Glutamatergic neuron (in vitro differentiated cells): Measurements from ENCODE around the gene MEFV. TPM values are rescaled to one million over a fixed set of nuclear protein-coding genes. Genes with fewer than 3 reads are reported as not detected.

Experiments
- DNase-seq: peaks from one replicate; pipeline ENCODE4 v3.0.0; 2022
- H3K27ac Mint-ChIP-seq: one replicate; pipeline ENCODE4 v1.8.0; 2020; ENCODE audit warnings: mild to moderate bottlenecking, mixed read lengths, inconsistent platforms; ENCODE audit not compliant: unreplicated experiment
- H3K27me3 Mint-ChIP-seq: one replicate; pipeline ENCODE4 v1.8.0; 2020; ENCODE audit warnings: mild to moderate bottlenecking, moderate library complexity, mixed read lengths, inconsistent platforms; ENCODE audit not compliant: unreplicated experiment
- H3K36me3 Mint-ChIP-seq: one replicate; pipeline ENCODE4 v1.8.0; 2020; ENCODE audit warnings: mild to moderate bottlenecking, mixed read lengths, inconsistent platforms; ENCODE audit not compliant: unreplicated experiment
- H3K4me1 Mint-ChIP-seq: one replicate; pipeline ENCODE4 v1.8.0; 2020; ENCODE audit warnings: mild to moderate bottlenecking, low read depth, mixed read lengths, inconsistent platforms; ENCODE audit not compliant: unreplicated experiment
- H3K4me3 Mint-ChIP-seq: one replicate; pipeline ENCODE4 v1.8.0; 2020; ENCODE audit warnings: mild to moderate bottlenecking, mixed read lengths, inconsistent platforms; ENCODE audit not compliant: unreplicated experiment
- H3K9me3 Mint-ChIP-seq: one replicate; pipeline ENCODE4 v1.8.0; 2020; ENCODE audit warnings: mild to moderate bottlenecking, moderate library complexity, mixed read lengths, inconsistent platforms; ENCODE audit not compliant: unreplicated experiment
- total RNA-seq: library from RNA; stranded (reverse); fragmentation: NEBNext Ultra II Directional; extraction: Animal tissue kit (Norgen Biotek cat#: 25700); gene quantifications from one replicate; pipeline ENCODE4 v1.2.1, GENCODE V29; 2021; ENCODE audit not compliant: unreplicated experiment
- TF ChIP-seq, protein P1 (sequence below): fragments of 200-600 bp; sonication (generic); IDR thresholded peaks from one replicate; pipeline ENCODE4 v1.5.0; 2021; ENCODE audit not compliant: partially characterized antibody, unreplicated experiment

MEFV gene
- total RNA-seq, 1 donor from 2014 or later: not detected

DNA sequence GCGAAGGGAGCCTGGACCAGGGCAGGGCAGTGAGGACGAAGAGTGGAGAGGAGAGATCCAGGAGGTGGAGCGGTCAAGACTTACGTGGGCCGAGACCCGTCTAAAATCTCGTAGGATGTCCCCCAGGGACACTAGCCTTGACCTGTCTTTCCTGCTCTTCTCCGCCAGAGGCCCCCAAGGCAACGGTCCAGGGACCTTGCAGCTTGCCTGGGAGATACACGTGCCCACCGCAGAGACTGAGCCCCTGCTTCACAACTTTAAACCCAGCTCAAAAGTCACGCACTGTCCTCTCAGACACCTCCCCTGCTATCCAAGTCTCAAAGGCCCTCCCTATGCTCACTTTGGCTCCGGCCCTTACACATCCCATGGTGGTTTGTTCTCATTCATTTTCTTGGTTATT lies 39.4 kb upstream of the MEFV start:
- H3K27ac Mint-ChIP-seq: no peak overlapping the region
- peaks cover 34% of the 10 kb centered on the region for H3K9me3 Mint-ChIP-seq
- H3K4me1 Mint-ChIP-seq: no peaks in the 10 kb centered on the region
- peaks cover 17% of the 10 kb centered on the region for H3K27me3 Mint-ChIP-seq
- H3K4me3 Mint-ChIP-seq: no peak overlapping the region
- TF ChIP-seq, protein P1, sequence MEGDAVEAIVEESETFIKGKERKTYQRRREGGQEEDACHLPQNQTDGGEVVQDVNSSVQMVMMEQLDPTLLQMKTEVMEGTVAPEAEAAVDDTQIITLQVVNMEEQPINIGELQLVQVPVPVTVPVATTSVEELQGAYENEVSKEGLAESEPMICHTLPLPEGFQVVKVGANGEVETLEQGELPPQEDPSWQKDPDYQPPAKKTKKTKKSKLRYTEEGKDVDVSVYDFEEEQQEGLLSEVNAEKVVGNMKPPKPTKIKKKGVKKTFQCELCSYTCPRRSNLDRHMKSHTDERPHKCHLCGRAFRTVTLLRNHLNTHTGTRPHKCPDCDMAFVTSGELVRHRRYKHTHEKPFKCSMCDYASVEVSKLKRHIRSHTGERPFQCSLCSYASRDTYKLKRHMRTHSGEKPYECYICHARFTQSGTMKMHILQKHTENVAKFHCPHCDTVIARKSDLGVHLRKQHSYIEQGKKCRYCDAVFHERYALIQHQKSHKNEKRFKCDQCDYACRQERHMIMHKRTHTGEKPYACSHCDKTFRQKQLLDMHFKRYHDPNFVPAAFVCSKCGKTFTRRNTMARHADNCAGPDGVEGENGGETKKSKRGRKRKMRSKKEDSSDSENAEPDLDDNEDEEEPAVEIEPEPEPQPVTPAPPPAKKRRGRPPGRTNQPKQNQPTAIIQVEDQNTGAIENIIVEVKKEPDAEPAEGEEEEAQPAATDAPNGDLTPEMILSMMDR: no peak
- DNase-seq: no peak
- peaks cover 67% of the 10 kb centered on the region for H3K36me3 Mint-ChIP-seq

GRCh38 chr16:3295209-3295608 lies 38.8 kb upstream of the MEFV start:
- TF ChIP-seq, protein P1: no peak
- H3K27me3 Mint-ChIP-seq: peaks cover 17% of the 10 kb centered on the region
- peaks cover 67% of the 10 kb centered on the region for H3K36me3 Mint-ChIP-seq
- no peak overlapping the region for H3K4me3 Mint-ChIP-seq
- H3K4me1 Mint-ChIP-seq: no peaks in the 10 kb centered on the region
- DNase-seq: no peak
- H3K9me3 Mint-ChIP-seq: peaks cover 31% of the 10 kb centered on the region
- no peak overlapping the region for H3K27ac Mint-ChIP-seq

- peaks cover 70% of the 10 kb centered on the region for H3K36me3 Mint-ChIP-seq
- H3K4me1 Mint-ChIP-seq: no peaks in the 10 kb centered on the region
- DNase-seq: no peak
- H3K27ac Mint-ChIP-seq: no peak overlapping the region
- TF ChIP-seq, protein P1: no peak
- H3K4me3 Mint-ChIP-seq: peak overlapping the region; percentile 30
- peaks cover 35% of the 10 kb centered on the region for H3K9me3 Mint-ChIP-seq
- H3K27me3 Mint-ChIP-seq: peaks cover 17% of the 10 kb centered on the region
These were observed 36.2 kb upstream of the MEFV start for GRCh38 chr16:3292604-3293003.

GRCh38 chr16:3289998-3290673 lies 33.7 kb upstream of the MEFV start:
- H3K27ac Mint-ChIP-seq: no peak overlapping the region
- peaks cover 27% of the 10 kb centered on the region for H3K9me3 Mint-ChIP-seq

DNA sequence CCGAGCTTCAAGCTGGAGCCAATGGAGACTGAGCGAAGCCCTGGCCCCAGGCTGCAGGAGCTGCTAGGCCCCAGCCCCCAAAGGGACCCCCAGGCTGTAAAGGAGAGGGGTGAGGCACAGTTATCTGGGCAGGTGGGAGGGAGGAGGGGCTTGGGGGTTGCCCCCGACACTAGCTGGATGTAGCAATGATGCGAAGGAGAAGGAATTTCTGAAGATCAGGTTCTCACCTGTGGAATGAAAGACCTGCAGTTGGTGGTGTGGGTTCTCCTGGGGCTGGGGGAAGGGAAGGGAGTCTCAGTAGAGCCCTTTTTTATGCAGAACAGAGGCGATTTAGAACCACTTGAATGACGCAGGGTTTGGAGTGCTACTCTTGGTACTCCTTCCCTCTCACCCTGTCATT lies 28.7 kb upstream of the MEFV start:
- H3K4me3 Mint-ChIP-seq: peak overlapping the region; percentile 100
- no peak for DNase-seq
- TF ChIP-seq, protein P1: no peak
- H3K27me3 Mint-ChIP-seq: peaks cover 20% of the 10 kb centered on the region
- peaks cover 11% of the 10 kb centered on the region for H3K4me1 Mint-ChIP-seq
- peaks cover 28% of the 10 kb centered on the region for H3K36me3 Mint-ChIP-seq
- H3K9me3 Mint-ChIP-seq: peaks cover 16% of the 10 kb centered on the region
- H3K27ac Mint-ChIP-seq: no peak overlapping the region

More at GRCh38 chr16:3289998-3290673, 33.7 kb upstream of the MEFV start:
- Mint-ChIP-seq H3K4me3 (no peak overlapping the region), H3K4me1 (no peaks in the 10 kb centered on the region), H3K36me3 (peaks cover 70% of the 10 kb centered on the region), H3K27me3 (peaks cover 14% of the 10 kb centered on the region)
- no peak for DNase-seq
- TF ChIP-seq, protein P1: no peak
